ENCODE results near the gene COL28A1.
"Not testable (repeated sequence)": the region's sequence is repeated elsewhere in the genome, so short reads cannot be mapped to it uniquely, and the experiment has no call there.

Gene COL28A1

GRCh38 chr7:7475601-7476000 is 60.1 kb downstream of the COL28A1 start:
- DNase-seq (ENCODE audit: low read depth, low spot score): no peak

- no peak for DNase-seq (ENCODE audit: low read depth, low spot score)
Observed at GRCh38 chr7:7474436-7474835, 61.2 kb downstream of the COL28A1 start.

GRCh38 chr7:7464991-7465765 is 70.5 kb downstream of the COL28A1 start:
- DNase-seq (ENCODE audit: low read depth, low spot score): not testable (repeated sequence)

GRCh38 chr7:7454000-7454399 is 81.7 kb downstream of the COL28A1 start:
- DNase-seq (ENCODE audit: low read depth, low spot score): no peak

GRCh38 chr7:7452652-7453051 is 83.0 kb downstream of the COL28A1 start:
- DNase-seq (ENCODE audit: low read depth, low spot score): no peak

- no peak for DNase-seq (ENCODE audit: low read depth, low spot score)
Observed at GRCh38 chr7:7452119-7452518, 83.6 kb downstream of the COL28A1 start.

GRCh38 chr7:7449055-7449454 is 86.6 kb downstream of the COL28A1 start:
- DNase-seq (ENCODE audit: low read depth, low spot score): no peak

GRCh38 chr7:7446616-7447015 is 89.1 kb downstream of the COL28A1 start:
- no peak for DNase-seq (ENCODE audit: low read depth, low spot score)

- DNase-seq (ENCODE audit: low read depth, low spot score): no peak
Observed at GRCh38 chr7:7443806-7444350, 91.8 kb downstream of the COL28A1 start.

GRCh38 chr7:7439564-7439963 is 96.1 kb downstream of the COL28A1 start:
- DNase-seq (ENCODE audit: low read depth, low spot score): no peak

GRCh38 chr7:7438851-7439250 is 96.8 kb downstream of the COL28A1 start:
- DNase-seq (ENCODE audit: low read depth, low spot score): no peak

GRCh38 chr7:7435978-7436377 is 99.7 kb downstream of the COL28A1 start:
- DNase-seq (ENCODE audit: low read depth, low spot score): no peak

GRCh38 chr7:7434329-7434728 is 101.3 kb downstream of the COL28A1 start:
- no peak for DNase-seq (ENCODE audit: low read depth, low spot score)

GRCh38 chr7:7433811-7434210 is 101.9 kb downstream of the COL28A1 start:
- DNase-seq (ENCODE audit: low read depth, low spot score): no peak

- DNase-seq (ENCODE audit: low read depth, low spot score): no peak
Observed at GRCh38 chr7:7432979-7433378, 102.7 kb downstream of the COL28A1 start.

- DNase-seq (ENCODE audit: low read depth, low spot score): no peak
Observed at GRCh38 chr7:7428806-7429205, 106.9 kb downstream of the COL28A1 start.

GRCh38 chr7:7427363-7427762 is 108.3 kb downstream of the COL28A1 start:
- no peak for DNase-seq (ENCODE audit: low read depth, low spot score)

GRCh38 chr7:7426676-7427075 is 109.0 kb downstream of the COL28A1 start:
- DNase-seq (ENCODE audit: low read depth, low spot score): no peak

- no peak for DNase-seq (ENCODE audit: low read depth, low spot score)
Observed at GRCh38 chr7:7425321-7425720, 110.4 kb downstream of the COL28A1 start.

GRCh38 chr7:7424151-7424873 is 111.4 kb downstream of the COL28A1 start:
- no peak for DNase-seq (ENCODE audit: low read depth, low spot score)

GRCh38 chr7:7422641-7423040 is 113.0 kb downstream of the COL28A1 start:
- no peak for DNase-seq (ENCODE audit: low read depth, low spot score)

GRCh38 chr7:7421826-7422225 is 113.8 kb downstream of the COL28A1 start:
- DNase-seq (ENCODE audit: low read depth, low spot score): no peak

GRCh38 chr7:7418997-7419396 is 116.7 kb downstream of the COL28A1 start:
- DNase-seq (ENCODE audit: low read depth, low spot score): no peak

All from activated CD4-positive, CD25-positive, alpha-beta regulatory T cell treated with anti-CD3 and anti-CD28 coated beads, Interleukin-2, amount 50 U/mL, for 16 hours (primary cell).